ENCODE measurements around the gene PLA2G4B.

The PLA2G4B gene

DNA sequence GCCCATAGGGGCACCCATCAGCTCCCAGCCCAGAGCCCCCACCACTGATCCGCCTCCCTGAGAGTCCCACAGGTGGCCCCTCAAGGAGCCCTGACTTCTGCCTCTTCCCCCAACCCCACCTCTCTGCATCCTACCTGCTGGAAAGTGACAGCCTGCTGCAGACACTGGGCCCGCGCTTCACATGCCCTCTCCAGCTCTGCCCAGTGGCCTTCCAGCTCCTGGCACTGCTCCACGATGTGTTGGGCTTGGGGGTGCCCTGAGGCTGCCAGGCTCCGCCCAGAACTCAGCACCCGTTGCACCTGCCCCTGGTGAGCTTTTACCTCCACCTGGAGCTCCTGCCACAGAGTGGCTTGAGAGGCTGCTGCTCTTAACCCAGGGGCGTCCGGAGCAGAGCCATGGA lies 35.1 kb downstream of the PLA2G4B start:
- no peak overlapping the region for H3K27ac ChIP-seq
- TF ChIP-seq ZFX (IDR thresholded peaks at IDR 0.05; ENCODE audit: borderline replicate concordance): no peak
- TF ChIP-seq, protein P1, sequence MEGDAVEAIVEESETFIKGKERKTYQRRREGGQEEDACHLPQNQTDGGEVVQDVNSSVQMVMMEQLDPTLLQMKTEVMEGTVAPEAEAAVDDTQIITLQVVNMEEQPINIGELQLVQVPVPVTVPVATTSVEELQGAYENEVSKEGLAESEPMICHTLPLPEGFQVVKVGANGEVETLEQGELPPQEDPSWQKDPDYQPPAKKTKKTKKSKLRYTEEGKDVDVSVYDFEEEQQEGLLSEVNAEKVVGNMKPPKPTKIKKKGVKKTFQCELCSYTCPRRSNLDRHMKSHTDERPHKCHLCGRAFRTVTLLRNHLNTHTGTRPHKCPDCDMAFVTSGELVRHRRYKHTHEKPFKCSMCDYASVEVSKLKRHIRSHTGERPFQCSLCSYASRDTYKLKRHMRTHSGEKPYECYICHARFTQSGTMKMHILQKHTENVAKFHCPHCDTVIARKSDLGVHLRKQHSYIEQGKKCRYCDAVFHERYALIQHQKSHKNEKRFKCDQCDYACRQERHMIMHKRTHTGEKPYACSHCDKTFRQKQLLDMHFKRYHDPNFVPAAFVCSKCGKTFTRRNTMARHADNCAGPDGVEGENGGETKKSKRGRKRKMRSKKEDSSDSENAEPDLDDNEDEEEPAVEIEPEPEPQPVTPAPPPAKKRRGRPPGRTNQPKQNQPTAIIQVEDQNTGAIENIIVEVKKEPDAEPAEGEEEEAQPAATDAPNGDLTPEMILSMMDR (IDR thresholded peaks at IDR 0.05): no peak

DNA sequence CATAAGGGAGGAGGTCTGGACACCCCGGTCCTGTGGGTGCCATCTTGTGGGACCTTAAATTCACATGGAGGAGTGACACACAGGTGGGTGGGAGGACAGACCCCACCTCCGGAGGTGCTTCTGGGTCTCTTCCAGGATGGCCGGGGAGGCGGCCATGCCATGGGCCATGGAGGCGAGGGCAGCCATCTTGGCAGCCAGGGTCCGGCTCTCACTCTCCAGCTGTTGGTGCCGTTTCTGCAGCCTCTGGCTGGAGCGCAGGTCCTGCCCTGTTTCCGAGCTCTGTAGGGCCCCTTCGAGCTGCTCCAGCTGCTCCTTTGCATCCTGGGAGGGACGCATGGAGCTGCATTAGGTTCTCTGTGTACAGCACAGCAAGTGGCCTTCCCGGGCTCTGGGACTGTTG lies 36.1 kb downstream of the PLA2G4B start:
- H3K27ac ChIP-seq: no peak overlapping the region
- TF ChIP-seq ZFX (IDR thresholded peaks at IDR 0.05; ENCODE audit: borderline replicate concordance): no peak
- TF ChIP-seq, protein P1 (IDR thresholded peaks at IDR 0.05): no peak

DNA sequence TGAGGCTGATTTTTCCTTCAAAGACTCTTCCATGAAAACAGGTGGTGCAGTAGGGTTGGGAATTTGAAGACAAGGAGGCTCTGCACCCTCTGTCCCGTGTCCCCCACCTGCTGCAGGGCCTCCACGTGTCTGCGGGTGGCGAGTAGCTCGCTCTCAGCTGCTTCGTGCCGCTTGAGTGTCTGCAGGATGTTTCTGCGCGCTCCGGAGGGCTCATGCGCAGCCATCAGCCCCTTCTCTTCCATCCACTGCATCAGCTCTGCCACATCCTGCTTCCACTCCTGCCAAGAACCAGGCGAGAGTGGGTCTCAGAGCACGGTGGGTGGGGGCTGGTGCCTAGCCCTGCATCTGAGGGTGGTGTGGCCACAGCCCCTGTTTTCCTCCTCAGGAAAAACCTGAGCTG lies 37.4 kb downstream of the PLA2G4B start:
- no peak for TF ChIP-seq ZFX (IDR thresholded peaks at IDR 0.05; ENCODE audit: borderline replicate concordance)
- TF ChIP-seq, protein P1 (IDR thresholded peaks at IDR 0.05): no peak
- H3K27ac ChIP-seq: no peak overlapping the region

DNA sequence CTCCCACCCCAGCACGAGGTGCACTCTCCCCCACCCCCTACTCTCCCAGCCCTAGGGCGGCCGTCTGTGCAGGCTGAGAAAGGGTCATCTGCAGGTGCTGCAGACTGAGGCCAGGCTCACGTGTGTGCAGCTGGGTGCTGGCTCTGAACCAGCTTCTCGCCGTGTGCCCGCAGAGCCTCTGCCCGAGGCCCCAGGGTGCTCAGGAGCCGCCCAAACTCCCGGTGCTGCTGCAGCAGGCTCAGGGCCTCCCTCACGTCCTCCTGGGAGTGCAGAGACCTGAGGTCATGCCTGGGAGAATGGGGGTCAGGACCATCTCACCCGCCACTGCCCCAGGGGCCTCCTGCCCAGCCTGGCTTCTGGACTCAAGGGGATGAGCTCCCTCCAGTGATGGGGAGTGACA lies 38.0 kb downstream of the PLA2G4B start:
- TF ChIP-seq, protein P1 (IDR thresholded peaks at IDR 0.05): no peak
- TF ChIP-seq ZFX (IDR thresholded peaks at IDR 0.05; ENCODE audit: borderline replicate concordance): no peak
- H3K27ac ChIP-seq: no peak overlapping the region

DNA sequence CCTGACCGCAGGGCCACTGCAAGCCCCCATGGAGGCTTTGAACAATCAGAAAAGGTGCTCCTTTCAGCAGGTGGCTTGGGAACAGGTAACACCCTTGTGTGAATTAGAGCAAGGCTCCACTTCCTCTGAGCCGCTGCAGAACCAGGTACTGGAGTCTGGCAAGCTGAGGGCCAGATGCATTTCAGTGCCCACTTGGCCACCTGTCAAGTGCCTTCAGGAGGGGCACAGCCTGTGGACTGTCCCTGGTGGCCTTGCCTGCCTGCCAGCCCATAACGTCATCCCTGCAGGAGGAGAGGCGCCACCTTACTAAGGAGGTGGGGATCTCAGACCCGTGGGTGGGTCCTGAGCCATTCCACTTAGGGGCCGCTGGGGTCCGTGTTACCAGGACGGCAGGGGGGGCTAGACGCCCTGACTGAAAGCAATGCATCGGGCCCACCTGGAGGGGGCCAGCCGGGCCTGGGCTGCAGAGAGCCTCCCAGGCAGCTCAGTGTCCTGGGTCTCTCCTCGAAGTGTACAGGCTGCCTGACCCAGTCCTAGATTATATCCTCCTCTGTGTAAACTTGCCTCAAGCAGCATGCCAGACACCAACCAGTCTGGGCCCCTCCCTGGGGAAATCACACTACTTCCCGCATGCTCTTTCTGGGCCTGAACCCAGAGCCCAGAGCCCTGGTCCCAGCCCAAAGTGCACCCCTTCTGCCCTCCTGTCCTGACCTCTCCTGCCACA lies 39.1 kb downstream of the PLA2G4B start:
- H3K27ac ChIP-seq: no peak overlapping the region
- TF ChIP-seq, protein P1 (IDR thresholded peaks at IDR 0.05): no peak
- no peak for TF ChIP-seq ZFX (IDR thresholded peaks at IDR 0.05; ENCODE audit: borderline replicate concordance)

DNA sequence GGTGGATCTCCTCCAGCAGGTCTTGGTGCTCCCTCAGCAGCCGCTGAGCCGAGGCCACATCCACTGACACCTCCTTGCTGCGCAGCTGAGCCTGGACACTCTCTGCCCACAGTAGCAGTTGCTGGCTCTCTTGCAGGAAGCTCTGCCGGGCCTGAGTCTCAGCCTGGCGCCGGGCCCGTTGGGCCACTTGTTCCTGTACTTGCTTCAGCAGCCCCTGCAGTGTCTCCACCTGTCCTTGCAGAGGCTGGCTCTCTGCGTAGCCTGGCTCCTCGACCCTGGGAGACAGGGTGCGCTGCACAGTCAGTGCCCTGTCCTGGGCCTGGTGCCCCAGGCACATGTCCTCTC lies 39.7 kb downstream of the PLA2G4B start:
- no peak overlapping the region for H3K27ac ChIP-seq
- TF ChIP-seq, protein P1 (IDR thresholded peaks at IDR 0.05): no peak

DNA sequence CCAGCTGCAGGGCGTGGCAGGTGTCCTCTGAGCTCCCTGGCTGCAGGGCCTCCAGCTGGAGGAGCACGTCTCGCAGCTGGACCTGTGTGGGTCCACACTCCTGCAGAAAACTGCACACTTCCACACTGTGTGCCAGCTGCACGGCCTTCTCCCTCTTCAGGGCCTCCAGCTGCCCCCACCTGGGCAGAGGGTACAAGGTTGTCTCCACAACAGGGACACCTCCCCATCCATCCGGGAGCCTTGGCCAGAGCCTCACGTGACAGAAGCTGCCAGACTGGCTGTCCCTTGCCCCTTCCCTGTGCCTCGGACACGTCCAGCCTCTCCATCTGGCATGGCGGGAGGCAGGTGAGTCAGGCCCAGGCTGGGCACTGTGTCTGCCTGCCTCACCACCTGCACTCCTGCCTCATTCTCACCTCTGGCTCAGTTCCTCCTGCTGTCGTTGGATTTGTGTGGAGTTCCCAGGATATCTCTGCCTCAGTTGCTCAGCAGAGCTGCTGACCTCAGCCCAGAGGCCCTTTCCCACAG lies 40.7 kb downstream of the PLA2G4B start:
- no peak overlapping the region for H3K27ac ChIP-seq
- TF ChIP-seq ZFX (IDR thresholded peaks at IDR 0.05; ENCODE audit: borderline replicate concordance): no peak
- TF ChIP-seq, protein P1 (IDR thresholded peaks at IDR 0.05): no peak

All from 22Rv1 (cell line).